GM18511 (cell line): ENCODE data around the gene ELFN2.
"Not testable (repeated sequence)": the region's sequence is repeated elsewhere in the genome, so short reads cannot be mapped to it uniquely, and the experiment has no call there.

Experiments used
- ATAC-seq: cut with Tn5 transposase; IDR thresholded peaks from one replicate; pipeline ENCODE4 v1.9.1; 2021; ENCODE audit warnings: mild to moderate bottlenecking, moderate library complexity; ENCODE audit not compliant: unreplicated experiment

ELFN2 gene

DNA sequence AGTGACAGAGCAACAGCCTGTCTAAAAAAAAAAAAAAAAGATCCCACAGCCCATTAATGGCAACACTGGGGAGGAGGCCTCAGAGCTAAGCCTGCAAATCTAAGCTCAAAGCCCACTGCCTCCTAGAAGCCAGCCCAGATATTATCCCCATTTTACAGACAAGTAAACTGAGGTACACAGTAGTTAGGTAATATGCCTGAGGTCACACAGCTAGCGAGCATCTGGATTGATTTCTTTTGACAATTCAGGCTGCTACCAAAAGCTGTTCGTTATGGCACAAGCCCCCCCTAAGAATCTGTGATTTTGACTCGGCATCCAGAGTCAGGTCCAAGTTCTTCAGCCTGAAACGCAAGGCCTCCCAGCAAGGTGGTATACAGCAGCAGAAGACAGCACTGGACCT, 13.7 kb downstream of the ELFN2 start:
- ATAC-seq = no peak

DNA sequence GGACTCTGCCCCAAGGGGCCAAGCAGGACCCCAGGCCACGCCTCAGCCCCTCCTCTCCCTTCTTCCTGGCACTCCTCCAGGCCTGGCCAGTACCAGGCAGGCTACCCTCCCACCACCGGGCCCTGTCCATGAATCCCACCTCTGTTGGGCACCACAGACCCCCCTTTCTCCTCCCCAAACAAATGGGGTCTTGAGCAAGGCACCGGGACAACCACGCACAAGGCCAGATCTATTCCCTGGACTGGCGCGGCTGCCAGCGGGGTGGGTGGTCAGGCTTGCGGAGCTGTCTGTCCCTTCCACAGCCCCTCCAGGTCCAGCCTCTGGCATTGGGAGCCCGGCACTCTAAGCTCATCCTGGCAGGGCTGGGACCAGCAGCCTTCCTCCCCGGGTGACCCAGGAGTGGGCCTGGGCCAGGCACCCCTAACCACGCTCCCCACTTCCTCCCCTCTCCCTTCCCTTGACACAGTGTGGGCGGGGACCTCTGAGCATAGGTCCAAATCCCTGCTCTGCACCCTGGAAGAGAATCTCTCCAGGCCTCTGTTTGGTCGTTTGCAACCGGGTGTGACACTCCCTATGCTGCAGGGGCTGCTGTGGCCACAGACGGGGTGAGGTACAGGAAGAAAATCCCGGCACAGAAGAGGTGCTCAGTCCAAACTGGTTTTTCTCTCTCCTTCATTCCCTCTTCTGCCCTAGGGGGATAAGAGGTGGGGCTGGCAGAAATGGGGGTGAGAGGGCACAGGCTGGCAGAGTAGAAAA, 14.6 kb downstream of the ELFN2 start:
- ATAC-seq = no peak

DNA sequence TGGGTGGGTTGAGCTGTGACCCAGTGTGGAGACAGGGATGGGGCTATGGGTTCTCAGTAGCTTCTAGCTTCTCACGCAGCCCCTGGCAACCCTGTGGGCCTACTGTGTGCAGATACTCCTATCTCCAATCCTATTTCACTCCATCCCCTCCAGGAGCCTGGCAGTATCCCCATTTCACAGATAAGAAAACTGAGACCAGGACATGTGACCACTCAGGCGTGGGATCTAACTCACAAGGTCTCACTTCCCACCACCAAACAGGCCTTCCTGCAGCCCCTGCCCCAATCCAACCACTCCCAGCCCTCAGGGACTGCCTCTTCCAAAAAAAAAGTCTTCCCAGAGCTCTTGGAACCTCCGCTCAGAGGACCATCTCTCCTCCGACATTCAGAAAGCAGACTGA, 15.6 kb downstream of the ELFN2 start:
- ATAC-seq = no peak

DNA sequence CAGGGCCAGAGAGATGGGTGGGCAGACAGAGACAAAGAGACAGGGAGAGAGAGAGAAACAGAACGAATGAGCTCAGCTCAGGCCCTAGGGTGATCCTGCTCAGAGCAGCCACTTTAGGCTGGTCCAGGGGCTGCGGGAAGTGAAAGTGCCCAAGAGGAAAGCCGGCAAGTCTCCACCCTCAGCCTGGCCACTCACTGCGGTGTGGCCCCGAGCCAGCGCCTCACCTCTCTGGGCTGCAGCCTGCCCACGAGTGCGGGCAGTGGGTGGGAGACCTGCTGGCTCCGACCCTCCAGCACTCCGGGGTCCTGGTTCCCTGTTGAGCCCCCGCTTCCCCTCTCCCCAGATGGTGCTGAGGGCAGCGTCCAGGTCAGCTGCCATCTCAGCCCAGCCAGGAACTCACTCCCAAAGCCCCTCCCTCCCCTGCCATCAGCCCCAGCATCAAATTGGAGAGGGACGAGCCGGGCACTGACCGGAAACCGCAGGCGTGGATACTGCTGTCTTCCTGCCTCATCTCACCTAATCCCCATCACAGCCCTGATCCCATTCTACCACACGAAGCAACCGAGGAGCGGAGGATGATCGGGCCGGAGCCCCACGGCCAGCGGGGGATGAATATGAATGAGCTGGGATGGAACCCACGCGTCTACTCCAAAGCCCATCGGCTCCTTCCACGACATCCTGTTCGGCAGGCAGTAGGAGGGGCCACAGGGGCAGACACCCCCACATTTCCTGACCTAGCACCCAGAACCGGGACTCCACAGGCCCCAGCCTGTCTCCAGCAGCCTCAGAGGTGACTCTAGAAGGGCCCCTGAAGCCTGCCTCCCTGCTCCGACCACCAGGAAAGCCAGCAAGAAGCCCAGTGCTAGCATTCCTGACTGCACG, 16.9 kb downstream of the ELFN2 start:
- ATAC-seq = no peak

DNA sequence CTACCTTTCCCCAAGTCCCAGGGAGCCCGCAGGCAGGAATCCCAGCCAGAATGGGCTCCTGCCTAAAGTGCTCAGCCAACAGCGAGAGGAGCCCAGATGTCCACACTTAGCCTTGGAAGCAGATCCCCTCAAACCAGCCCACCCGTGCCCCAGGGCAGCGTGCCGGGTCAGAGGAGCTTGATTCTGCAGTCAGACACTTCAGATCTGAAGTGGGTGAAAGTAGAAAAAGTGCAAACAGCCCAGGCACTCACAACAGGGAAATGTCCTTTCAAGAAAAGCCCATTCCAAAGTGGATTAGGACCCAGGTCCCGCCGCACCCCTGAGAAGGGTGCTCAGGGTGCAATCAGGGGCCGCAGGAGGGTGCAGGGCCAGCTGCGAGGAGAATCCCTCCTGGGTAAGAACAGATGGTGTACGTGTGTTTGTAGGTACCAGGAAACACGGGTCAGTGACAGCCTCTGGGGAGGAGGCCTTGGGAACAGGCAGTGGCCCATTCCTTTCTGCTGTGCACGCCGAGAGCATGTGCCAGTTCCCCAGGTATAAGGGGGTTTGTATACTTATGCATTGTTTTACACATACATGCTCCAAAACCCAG, 17.7 kb downstream of the ELFN2 start:
- no peak for ATAC-seq

DNA sequence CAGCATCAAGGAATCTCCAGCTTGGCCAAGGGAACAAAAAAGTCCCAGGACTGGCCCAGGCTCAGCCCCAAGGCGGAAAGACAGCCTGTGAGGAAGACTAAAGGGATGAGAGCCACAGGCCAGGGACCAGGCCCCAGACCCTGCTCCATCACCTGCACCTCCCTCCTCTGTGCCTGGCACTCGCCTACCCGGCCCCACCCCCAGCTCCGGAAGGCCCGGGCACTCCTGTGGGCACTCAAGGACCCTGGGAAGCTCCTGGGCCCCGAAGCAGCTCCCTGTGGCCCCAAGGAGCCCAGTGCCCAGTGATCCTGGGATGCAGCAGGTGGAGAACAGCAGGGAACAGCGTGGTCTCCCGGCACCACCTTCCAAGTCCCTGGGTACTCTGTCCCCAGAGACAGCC, 18.2 kb downstream of the ELFN2 start:
- ATAC-seq = no peak

DNA sequence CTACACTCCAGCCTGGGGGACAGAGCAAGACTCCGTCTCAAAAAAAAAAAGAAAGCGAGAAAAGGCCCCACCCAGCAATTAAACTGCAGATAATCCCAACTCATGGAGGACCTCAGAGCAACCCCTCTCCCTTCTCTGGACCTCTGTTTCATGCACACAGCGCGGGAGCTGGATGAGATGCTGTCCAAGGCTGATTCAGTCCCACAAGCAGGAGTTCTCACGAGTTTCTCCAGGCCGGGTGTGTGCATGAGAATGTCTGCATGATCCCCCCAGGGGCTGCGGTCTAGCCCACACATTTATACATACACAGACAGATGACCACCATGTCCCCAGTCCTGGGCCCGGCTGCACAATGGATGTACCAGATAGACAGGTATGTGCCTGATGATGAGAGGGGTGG, 19.4 kb downstream of the ELFN2 start:
- no peak for ATAC-seq

DNA sequence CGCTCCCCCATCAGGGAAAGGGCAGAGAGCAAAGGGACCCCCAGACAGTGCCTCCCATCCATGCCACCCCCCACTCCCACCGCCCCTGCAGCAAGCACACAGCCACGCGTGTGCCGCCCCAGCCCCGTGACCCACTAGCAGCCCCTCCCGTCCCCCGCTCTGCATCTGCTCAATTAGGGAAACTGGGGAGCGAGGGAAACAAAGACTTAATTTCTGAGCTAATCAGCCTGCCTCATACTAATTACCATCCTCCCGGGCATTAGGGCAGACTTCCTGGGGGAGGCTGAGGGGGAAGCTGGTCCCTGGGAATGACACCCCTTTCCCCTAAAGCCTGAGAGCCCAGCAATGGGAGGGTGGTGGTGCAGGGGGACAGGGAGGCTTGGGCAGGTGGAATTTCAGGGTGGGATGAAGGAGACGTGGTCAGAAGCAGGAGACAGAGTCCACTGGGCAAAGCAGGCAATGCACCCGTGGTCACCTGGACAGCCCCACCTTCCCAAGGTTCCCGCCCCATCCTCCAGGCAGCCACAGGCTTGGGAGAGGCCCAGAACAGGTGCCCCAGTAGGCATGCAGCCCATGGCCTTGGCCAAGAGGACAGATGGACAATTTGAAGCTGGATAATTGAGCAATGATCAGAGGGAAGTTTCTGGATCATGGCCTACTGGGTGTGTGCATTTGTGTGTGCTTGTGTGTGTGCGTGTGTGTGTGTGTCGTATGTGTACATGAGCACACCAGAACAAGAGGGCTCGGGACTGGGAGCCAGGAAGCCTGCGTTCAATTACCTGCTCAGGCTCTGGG, 20.6 kb downstream of the ELFN2 start:
- no peak for ATAC-seq

DNA sequence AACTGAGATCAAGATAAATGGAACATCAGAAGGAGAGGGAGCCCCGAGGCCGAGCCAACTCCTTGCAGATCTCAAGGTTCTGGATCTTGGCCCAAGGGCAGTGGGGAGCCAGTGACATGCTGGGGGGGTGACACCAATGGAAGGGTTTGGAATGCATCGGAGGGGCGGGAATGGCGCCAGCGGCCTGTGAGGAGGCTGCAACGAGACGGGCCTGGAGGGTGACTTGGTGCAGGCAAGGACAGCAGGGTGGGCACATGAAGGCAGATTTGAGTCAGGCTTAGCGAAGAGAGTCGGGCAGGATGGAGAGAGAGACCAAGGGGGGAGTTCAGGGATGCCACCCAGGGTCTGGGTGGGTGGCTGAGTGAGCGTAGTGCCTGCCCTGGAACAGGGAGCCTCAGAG, 23.2 kb downstream of the ELFN2 start:
- ATAC-seq = no peak

DNA sequence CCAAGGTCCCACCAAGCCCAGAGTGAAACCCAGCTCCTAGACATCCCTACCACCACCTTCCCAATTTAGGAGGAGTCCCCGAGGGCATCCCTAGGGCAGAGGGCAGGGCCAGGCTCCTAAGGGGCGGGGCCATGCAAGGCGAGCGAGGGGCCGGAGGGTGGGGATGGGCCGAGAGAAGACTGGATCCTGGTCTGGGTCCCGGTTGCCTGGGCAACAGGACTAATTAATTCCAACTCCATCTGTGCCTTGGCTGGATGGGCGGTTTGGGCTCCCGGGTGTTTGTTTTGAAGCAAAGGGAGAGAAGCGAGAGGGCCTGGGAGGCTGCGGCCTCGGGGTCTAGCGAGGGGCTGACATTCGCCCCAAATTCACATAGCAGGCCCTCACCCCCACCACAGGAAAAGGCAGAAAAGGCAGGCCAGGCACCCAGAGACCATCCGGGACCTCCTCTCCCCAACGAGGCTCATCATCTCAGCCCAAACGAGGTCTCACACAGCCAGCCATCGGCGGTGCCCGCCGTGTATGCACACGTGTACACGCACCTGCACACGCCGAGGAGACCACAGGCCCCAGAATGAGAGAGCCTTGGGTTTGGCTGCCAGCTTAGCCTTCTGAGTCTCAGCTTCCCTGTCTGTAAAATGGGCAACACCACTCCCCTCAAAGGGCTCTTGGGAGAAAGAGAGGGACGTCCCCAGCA, 23.9 kb downstream of the ELFN2 start:
- no peak for ATAC-seq

DNA sequence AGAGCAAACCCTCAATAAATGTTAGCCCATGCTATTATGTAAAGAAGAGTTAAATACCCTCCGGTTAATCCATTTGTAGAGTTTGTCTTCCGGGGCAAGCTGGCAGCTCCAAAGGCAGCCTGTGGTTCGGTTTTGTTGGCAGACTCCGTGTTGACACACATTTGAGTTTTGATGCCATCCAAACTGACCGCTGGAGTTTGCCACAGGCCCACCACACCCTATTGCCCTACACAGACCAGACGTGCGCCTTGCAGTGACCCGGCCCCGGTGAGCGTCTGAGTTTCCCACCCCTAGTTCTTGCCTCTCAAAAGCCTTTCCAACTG, 25.1 kb downstream of the ELFN2 start:
- no peak for ATAC-seq

DNA sequence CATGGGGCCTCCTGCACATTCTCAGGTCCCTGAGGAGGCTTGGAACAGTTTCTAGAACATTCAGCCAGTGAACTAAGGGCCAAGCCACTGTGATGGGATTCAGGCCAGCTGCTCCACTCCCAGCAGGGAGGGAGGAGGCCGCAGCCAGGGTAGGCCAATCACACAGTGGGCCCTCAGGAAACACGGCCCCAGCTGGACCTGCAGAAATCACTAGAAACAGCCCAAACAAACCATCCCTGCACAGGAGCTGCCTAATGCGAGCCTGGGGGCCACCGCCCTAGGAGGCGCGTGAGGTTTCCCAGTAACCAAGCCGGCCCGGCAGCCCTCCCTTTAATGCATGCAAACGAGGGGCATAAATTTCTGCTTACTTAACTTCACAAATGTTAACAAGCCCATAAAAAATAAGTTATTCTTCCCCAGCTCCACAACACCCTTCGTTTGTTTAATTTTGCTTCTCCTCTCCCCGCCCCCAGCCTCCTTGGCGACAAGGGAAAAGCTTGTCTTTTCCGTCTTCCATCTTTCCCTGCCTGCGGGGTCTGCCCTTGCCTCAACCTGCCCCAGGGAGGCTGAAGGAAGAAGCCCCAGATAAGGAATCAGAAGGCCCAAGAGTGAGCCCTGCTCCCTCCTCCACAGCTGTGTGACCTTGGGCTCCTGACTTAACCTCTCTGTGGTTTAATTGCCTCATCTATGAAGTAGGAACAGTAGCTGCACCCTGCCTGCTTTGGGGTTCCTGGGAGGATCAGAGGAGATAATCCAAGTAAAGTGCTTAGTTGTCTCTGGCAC, 25.7 kb downstream of the ELFN2 start:
- ATAC-seq = no peak

DNA sequence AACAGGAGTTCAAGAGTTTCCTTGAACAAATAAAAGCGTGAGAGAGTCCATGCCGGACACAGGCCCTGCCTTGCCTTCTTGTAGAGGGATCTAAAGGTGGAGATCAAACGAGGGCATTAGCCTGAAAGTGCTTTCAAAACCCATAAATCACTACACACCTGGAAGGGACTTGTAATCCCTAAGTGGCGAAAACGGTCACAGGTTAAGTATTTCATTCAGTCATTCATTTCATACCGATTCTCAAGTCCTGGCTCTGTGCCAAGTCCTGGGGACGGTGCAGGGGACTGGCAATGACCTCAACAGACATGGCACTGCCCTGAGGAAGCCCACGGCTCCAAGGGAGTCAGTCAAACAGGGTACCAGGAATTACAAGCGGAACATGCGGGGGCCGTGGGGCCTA, 26.6 kb downstream of the ELFN2 start:
- no peak for ATAC-seq

DNA sequence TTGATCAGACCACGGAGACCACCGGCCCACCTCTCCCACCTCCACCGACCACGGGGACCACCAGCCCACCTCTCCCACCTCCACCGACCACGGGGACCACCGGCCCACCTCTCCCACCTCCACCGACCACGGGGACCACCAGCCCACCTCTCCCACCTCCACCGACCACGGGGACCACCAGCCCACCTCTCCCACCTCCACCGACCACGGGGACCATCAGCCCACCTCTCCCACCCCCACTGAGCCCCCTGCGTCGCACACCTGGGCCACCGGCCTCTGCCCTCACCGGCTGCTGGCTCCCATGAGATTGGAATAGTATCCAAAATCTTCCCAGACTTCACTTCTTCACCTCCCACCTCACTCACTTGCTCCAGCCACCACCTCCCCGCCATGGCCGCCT, 27.8 kb downstream of the ELFN2 start:
- ATAC-seq = not testable (repeated sequence)

DNA sequence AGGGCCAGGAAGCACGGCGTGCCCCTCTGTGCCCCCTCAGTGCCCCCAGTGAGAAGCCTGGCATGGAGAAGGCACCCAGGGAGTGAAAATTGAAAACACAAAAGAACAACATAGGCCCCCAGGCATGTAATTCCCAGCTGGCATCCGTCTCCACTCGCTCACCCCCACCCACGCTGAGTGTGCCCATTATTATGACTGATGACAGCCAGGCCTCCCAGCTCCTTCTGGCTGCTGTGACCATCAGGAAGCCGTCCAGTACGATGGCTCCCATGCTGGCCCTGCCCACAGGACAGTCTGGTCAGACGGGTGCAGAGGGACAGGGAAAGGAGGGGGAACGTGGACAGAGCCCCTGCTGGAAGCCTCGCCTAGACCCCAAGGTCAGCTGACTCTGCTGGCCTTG, 30.1 kb downstream of the ELFN2 start:
- ATAC-seq = no peak

DNA sequence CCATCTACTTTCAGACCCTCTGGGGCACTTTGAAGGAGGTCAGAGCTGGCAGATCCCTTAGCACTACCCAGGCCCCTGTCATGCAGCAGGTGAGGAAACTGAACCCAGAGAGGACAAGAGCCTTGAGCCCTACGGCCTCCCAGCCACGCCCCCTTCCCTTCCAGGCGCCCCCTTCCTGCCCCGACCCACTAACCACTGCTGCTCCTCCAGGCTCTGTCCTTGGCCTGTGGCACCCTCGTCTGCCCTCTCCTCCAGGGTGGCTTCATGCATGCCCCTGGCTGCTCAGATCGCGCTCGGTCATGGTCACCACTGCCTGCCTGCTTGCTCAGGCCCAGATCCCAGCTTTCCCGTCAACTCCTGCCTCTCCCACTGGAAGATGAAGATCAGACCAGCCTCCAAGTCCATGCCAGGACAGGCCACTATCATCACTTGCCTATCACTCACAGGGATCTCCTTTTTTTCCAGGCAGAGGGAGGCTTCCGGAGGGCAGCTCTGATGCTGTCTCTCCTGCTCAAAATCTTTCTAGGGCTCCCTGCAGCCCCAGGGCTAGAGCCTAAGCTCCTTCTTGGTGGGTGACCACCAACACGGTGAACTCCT, 30.7 kb downstream of the ELFN2 start:
- ATAC-seq = no peak

DNA sequence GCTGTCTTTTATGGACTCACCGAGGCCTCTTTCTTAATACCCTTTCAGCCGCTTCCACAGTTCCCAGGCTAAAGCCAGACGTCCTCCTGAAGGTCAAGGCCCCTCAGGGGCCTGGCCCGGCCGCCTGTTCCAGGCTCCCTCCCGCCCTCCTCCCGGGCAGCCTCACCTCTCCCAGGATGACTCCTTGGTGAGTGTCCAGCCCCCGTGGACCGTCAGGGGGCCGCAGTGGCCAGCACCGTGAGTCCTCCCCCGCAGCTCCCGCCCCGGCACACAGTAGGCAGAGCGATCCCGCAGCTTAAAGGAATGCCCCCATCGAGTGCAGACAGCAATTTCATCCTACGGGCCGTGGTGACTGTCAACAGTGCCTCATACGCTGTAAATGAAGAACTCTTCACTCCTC, 32.9 kb downstream of the ELFN2 start:
- ATAC-seq = no peak

DNA sequence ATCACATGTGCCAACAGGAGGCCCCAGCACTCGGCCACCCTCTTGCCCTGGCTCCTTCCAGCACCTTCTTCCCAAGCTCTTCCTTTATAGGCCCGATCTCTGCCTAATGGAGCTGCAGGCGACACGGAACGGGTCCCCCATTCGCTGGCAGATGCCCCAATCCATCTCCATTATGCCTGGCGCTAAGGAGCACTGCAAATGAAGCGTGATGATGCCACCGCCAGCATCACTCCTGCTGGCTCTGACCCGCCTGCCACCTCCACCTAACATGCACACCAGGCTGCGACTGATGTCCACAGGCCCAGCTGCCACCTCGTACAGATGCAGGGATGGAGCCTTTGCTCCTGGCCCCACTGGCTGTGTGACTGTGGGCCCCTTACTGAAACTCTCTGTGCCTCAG, 33.5 kb downstream of the ELFN2 start:
- ATAC-seq = no peak

DNA sequence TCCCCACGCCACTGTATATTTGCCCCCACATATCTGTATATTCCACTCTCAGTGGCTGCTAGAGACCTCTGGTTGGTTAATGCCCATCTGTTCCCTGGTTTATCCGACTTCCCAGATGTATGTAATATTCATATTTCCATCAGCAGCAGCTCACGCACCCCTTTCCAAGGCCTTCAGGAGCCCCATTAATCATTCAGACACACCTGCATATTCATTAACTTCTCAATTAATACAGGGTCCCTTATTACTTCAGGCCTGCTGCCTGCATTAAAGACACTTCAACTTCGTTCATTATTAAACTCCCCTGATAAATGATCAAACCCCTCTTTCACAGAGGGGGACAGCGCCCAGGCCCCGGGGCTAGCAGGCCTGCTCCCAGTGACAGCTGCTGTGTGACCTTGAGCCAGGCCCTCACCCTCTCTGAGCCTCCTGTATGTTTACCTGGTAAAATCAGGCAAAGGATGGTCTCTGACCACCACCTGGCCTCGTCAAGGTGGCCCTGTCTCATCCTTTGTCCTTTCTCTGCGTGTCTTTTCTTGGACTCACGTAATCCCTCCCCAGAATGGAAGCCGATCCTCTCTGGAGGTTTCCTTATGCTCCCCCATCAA, 34.5 kb downstream of the ELFN2 start:
- ATAC-seq = no peak
